ENCODE measurements around the gene GPC6.

GPC6 gene

GRCh38 chr13:93472296-93472695, 245.7 kb downstream of the GPC6 start:
- Histone ChIP-seq H4K8ac (ENCODE audit: low read length) (no peak overlapping the region), H3K27me3 (ENCODE audit: control insufficient read depth in 1 of 2, insufficient read depth in 1 of 2, low read length in 2 of 2) (no peaks in the 10 kb centered on the region), H3K4me3 (ENCODE audit: insufficient read depth in 1 of 2, low read depth in 1 of 2, low read length in 2 of 2) (no peak overlapping the region), H3K4me1 (ENCODE audit: control insufficient read depth, insufficient read depth, low read depth, low read length) (peaks cover 5% of the 10 kb centered on the region), H3K9ac (ENCODE audit: low read length) (no peak overlapping the region), H4K91ac (ENCODE audit: low read length) (peak overlapping the region; percentile 11), H3K4ac (ENCODE audit: low read depth in 1 of 2, low read length in 2 of 2) (peak overlapping the region in 1 of 2 experiments; percentile 27), H3K27ac (ENCODE audit: low read length, poor library complexity, severe bottlenecking) (no peak overlapping the region), H3K23ac (ENCODE audit: low read length in 2 of 2) (no peak overlapping the region), H2AK5ac (ENCODE audit: low read length, severe bottlenecking) (no peak overlapping the region), H3K9me3 (ENCODE audit: control insufficient read depth, low read length) (no peaks in the 10 kb centered on the region), H2AFZ (ENCODE audit: low read depth, low read length) (no peak overlapping the region), H2BK120ac (ENCODE audit: low read depth, low read length) (no peak overlapping the region), H2BK15ac (ENCODE audit: low read depth, poor library complexity, severe bottlenecking) (no peak overlapping the region), H3K36me3 (ENCODE audit: control insufficient read depth in 1 of 2, insufficient read depth in 2 of 2, low read depth in 1 of 2, low read length in 2 of 2) (no peaks in the 10 kb centered on the region), H3K18ac (ENCODE audit: low read depth in 1 of 2, low read length in 2 of 2) (peak overlapping the region in 1 of 2 experiments; percentile 44), H3K4me2 (ENCODE audit: low read length, poor library complexity, severe bottlenecking) (no peak overlapping the region), H2BK12ac (ENCODE audit: low read length in 2 of 2) (peak overlapping the region; percentile 11 to 55), H3K14ac (ENCODE audit: low read length in 2 of 2) (no peak overlapping the region), H2BK5ac (ENCODE audit: low read depth, low read length, poor library complexity, severe bottlenecking) (no peak overlapping the region), H3K79me1 (replicated peaks; ENCODE audit: low read length, poor library complexity, severe bottlenecking) (peaks cover 15% of the 10 kb centered on the region)
- no peak for DNase-seq
- WGBS = 99% methylated on average over 7 of the region's 7 CpGs

GRCh38 chr13:93472814-93473296, 246.2 kb downstream of the GPC6 start:
- Histone ChIP-seq H4K91ac (ENCODE audit: low read length) (peak overlapping the region; percentile 86), H3K4me1 (ENCODE audit: control insufficient read depth, insufficient read depth, low read depth, low read length) (peaks cover 5% of the 10 kb centered on the region), H3K4me2 (ENCODE audit: low read length, poor library complexity, severe bottlenecking) (no peak overlapping the region), H2BK12ac (ENCODE audit: low read length in 2 of 2) (peak overlapping the region; percentile 8 to 34), H3K4me3 (ENCODE audit: insufficient read depth in 1 of 2, low read depth in 1 of 2, low read length in 2 of 2) (no peak overlapping the region), H2AFZ (ENCODE audit: low read depth, low read length) (no peak overlapping the region), H3K23ac (ENCODE audit: low read length in 2 of 2) (no peak overlapping the region), H3K18ac (ENCODE audit: low read depth in 1 of 2, low read length in 2 of 2) (peak overlapping the region; percentile 41 to 78), H3K27me3 (ENCODE audit: control insufficient read depth in 1 of 2, insufficient read depth in 1 of 2, low read length in 2 of 2) (no peaks in the 10 kb centered on the region), H2BK120ac (ENCODE audit: low read depth, low read length) (no peak overlapping the region), H3K79me1 (replicated peaks; ENCODE audit: low read length, poor library complexity, severe bottlenecking) (peaks cover 15% of the 10 kb centered on the region), H2BK15ac (ENCODE audit: low read depth, poor library complexity, severe bottlenecking) (peak overlapping the region; percentile 6), H3K4ac (ENCODE audit: low read depth in 1 of 2, low read length in 2 of 2) (peak overlapping the region; percentile 8 to 57), H4K8ac (ENCODE audit: low read length) (peak overlapping the region; percentile 19), H3K27ac (ENCODE audit: low read length, poor library complexity, severe bottlenecking) (no peak overlapping the region), H2BK5ac (ENCODE audit: low read depth, low read length, poor library complexity, severe bottlenecking) (no peak overlapping the region), H3K14ac (ENCODE audit: low read length in 2 of 2) (peak overlapping the region in 1 of 2 experiments; percentile 56), H3K9ac (ENCODE audit: low read length) (no peak overlapping the region), H2AK5ac (ENCODE audit: low read length, severe bottlenecking) (no peak overlapping the region), H3K9me3 (ENCODE audit: control insufficient read depth, low read length) (no peaks in the 10 kb centered on the region), H3K36me3 (ENCODE audit: control insufficient read depth in 1 of 2, insufficient read depth in 2 of 2, low read depth in 1 of 2, low read length in 2 of 2) (no peaks in the 10 kb centered on the region)
- WGBS = 83% methylated on average over 1 of the region's 1 CpG
- DNase-seq = no peak

- no peak overlapping the region for H3K4me3 ChIP-seq (ENCODE audit: insufficient read depth in 1 of 2, low read depth in 1 of 2, low read length in 2 of 2)
- H3K9me3 ChIP-seq (ENCODE audit: control insufficient read depth, low read length) = no peaks in the 10 kb centered on the region
- no peak overlapping the region for H2BK120ac ChIP-seq (ENCODE audit: low read depth, low read length)
- peak overlapping the region; percentile 53 for H4K8ac ChIP-seq (ENCODE audit: low read length)
- no peak overlapping the region for H3K4ac ChIP-seq (ENCODE audit: low read depth in 1 of 2, low read length in 2 of 2)
- H3K27ac ChIP-seq (ENCODE audit: low read length, poor library complexity, severe bottlenecking) = no peak overlapping the region
- peak; percentile 88 for DNase-seq
- H2AFZ ChIP-seq (ENCODE audit: low read depth, low read length) = no peak overlapping the region
- 73% methylated on average over 2 of the region's 5 CpGs for WGBS
- H3K27me3 ChIP-seq (ENCODE audit: control insufficient read depth in 1 of 2, insufficient read depth in 1 of 2, low read length in 2 of 2) = no peaks in the 10 kb centered on the region
- H2BK15ac ChIP-seq (ENCODE audit: low read depth, poor library complexity, severe bottlenecking) = peak overlapping the region; percentile 6
- peak overlapping the region; percentile 41 to 78 for H3K18ac ChIP-seq (ENCODE audit: low read depth in 1 of 2, low read length in 2 of 2)
- no peak overlapping the region for H3K9ac ChIP-seq (ENCODE audit: low read length)
- H2BK12ac ChIP-seq (ENCODE audit: low read length in 2 of 2) = peak overlapping the region; percentile 34 to 91
- no peaks in the 10 kb centered on the region for H3K36me3 ChIP-seq (ENCODE audit: control insufficient read depth in 1 of 2, insufficient read depth in 2 of 2, low read depth in 1 of 2, low read length in 2 of 2)
- H3K14ac ChIP-seq (ENCODE audit: low read length in 2 of 2) = peak overlapping the region in 1 of 2 experiments; percentile 84
- H2BK5ac ChIP-seq (ENCODE audit: low read depth, low read length, poor library complexity, severe bottlenecking) = no peak overlapping the region
- peaks cover 15% of the 10 kb centered on the region for H3K79me1 ChIP-seq (replicated peaks; ENCODE audit: low read length, poor library complexity, severe bottlenecking)
- no peak overlapping the region for H2AK5ac ChIP-seq (ENCODE audit: low read length, severe bottlenecking)
- H4K91ac ChIP-seq (ENCODE audit: low read length) = peak overlapping the region; percentile 86
- H3K23ac ChIP-seq (ENCODE audit: low read length in 2 of 2) = peak overlapping the region in 1 of 2 experiments; percentile 28
- peaks cover 5% of the 10 kb centered on the region for H3K4me1 ChIP-seq (ENCODE audit: control insufficient read depth, insufficient read depth, low read depth, low read length)
- no peak overlapping the region for H3K4me2 ChIP-seq (ENCODE audit: low read length, poor library complexity, severe bottlenecking)
Measured at GRCh38 chr13:93473441-93474270, 247.0 kb downstream of the GPC6 start.

- no peak overlapping the region for H2AK5ac ChIP-seq (ENCODE audit: low read length, severe bottlenecking)
- no peak overlapping the region for H4K8ac ChIP-seq (ENCODE audit: low read length)
- H3K23ac ChIP-seq (ENCODE audit: low read length in 2 of 2) = no peak overlapping the region
- H3K36me3 ChIP-seq (ENCODE audit: control insufficient read depth in 1 of 2, insufficient read depth in 2 of 2, low read depth in 1 of 2, low read length in 2 of 2) = no peaks in the 10 kb centered on the region
- 0% methylated on average over 1 of the region's 8 CpGs for WGBS
- H2BK12ac ChIP-seq (ENCODE audit: low read length in 2 of 2) = no peak overlapping the region
- H3K4ac ChIP-seq (ENCODE audit: low read depth in 1 of 2, low read length in 2 of 2) = no peak overlapping the region
- no peak overlapping the region for H3K9ac ChIP-seq (ENCODE audit: low read length)
- peaks cover 15% of the 10 kb centered on the region for H3K79me1 ChIP-seq (replicated peaks; ENCODE audit: low read length, poor library complexity, severe bottlenecking)
- H2BK15ac ChIP-seq (ENCODE audit: low read depth, poor library complexity, severe bottlenecking) = no peak overlapping the region
- DNase-seq = peak; percentile 96
- H3K27ac ChIP-seq (ENCODE audit: low read length, poor library complexity, severe bottlenecking) = no peak overlapping the region
- H3K27me3 ChIP-seq (ENCODE audit: control insufficient read depth in 1 of 2, insufficient read depth in 1 of 2, low read length in 2 of 2) = no peaks in the 10 kb centered on the region
- H2BK5ac ChIP-seq (ENCODE audit: low read depth, low read length, poor library complexity, severe bottlenecking) = no peak overlapping the region
- no peaks in the 10 kb centered on the region for H3K9me3 ChIP-seq (ENCODE audit: control insufficient read depth, low read length)
- no peak overlapping the region for H4K91ac ChIP-seq (ENCODE audit: low read length)
- no peak overlapping the region for H3K4me3 ChIP-seq (ENCODE audit: insufficient read depth in 1 of 2, low read depth in 1 of 2, low read length in 2 of 2)
- H3K14ac ChIP-seq (ENCODE audit: low read length in 2 of 2) = no peak overlapping the region
- H3K4me2 ChIP-seq (ENCODE audit: low read length, poor library complexity, severe bottlenecking) = no peak overlapping the region
- peaks cover 5% of the 10 kb centered on the region for H3K4me1 ChIP-seq (ENCODE audit: control insufficient read depth, insufficient read depth, low read depth, low read length)
- H2AFZ ChIP-seq (ENCODE audit: low read depth, low read length) = no peak overlapping the region
- H2BK120ac ChIP-seq (ENCODE audit: low read depth, low read length) = no peak overlapping the region
- no peak overlapping the region for H3K18ac ChIP-seq (ENCODE audit: low read depth in 1 of 2, low read length in 2 of 2)
Measured at GRCh38 chr13:93476175-93476574, 249.6 kb downstream of the GPC6 start.

Measured in mesenchymal stem cell (in vitro differentiated cells and primary cell).